Chondrocyte (in vitro differentiated cells): Measurements from ENCODE around the gene ZNF804A. TPM values are rescaled to one million over a fixed set of nuclear protein-coding genes. Genes with fewer than 3 reads are reported as not detected.

ENCODE experiments used
- DNase-seq: peaks from one replicate; pipeline ENCODE4 v3.0.0; 2021; ENCODE audit warnings: mixed read lengths, low spot score
- H3K27ac Mint-ChIP-seq: one replicate; pipeline ENCODE4 v1.8.0; 2021; ENCODE audit warnings: mild to moderate bottlenecking, moderate library complexity, mixed read lengths; ENCODE audit not compliant: unreplicated experiment
- H3K27me3 Mint-ChIP-seq: 2 replicates; pipeline ENCODE4 v1.8.0; 2021; ENCODE audit warnings: low read depth, mixed read lengths
- H3K36me3 Mint-ChIP-seq: 2 replicates; pipeline ENCODE4 v1.8.0; 2021; ENCODE audit warnings: low read depth, mixed read lengths
- H3K4me1 Mint-ChIP-seq: 2 replicates; pipeline ENCODE4 v1.8.0; 2021; ENCODE audit warnings: low read depth, mild to moderate bottlenecking, mixed read lengths
- H3K4me3 Mint-ChIP-seq: one replicate; pipeline ENCODE4 v1.8.0; 2021; ENCODE audit warnings: mild to moderate bottlenecking, moderate library complexity, mixed read lengths; ENCODE audit not compliant: unreplicated experiment
- H3K9me3 Mint-ChIP-seq: 2 replicates; pipeline ENCODE4 v1.8.0; 2021; ENCODE audit warnings: low read depth, mixed read lengths
- CTCF ChIP-seq: fragments of 200-600 bp; sonication (generic); IDR thresholded peaks from 2 replicates; pipeline ENCODE4 v1.5.0; 2021; ENCODE audit warnings: antibody characterized with exemption, mild to moderate bottlenecking, moderate library complexity
- total RNA-seq: library from RNA; stranded (reverse); gene quantifications from 3 replicates; pipeline ENCODE4 v1.2.1, GENCODE V29; 2021

The ZNF804A gene
- total RNA-seq, 1 donor from 2014 or later, result not detected

GRCh38 chr2:184920451-184920965 is 322.2 kb downstream of the ZNF804A start:
- H3K36me3 Mint-ChIP-seq, result no peaks in the 10 kb centered on the region
- H3K4me1 Mint-ChIP-seq, result no peaks in the 10 kb centered on the region
- TF ChIP-seq CTCF, result no peak
- no peak for DNase-seq
- no peak overlapping the region for H3K27ac Mint-ChIP-seq
- H3K27me3 Mint-ChIP-seq, result no peaks in the 10 kb centered on the region
- no peak overlapping the region for H3K4me3 Mint-ChIP-seq
- peaks cover 15% of the 10 kb centered on the region for H3K9me3 Mint-ChIP-seq

DNA sequence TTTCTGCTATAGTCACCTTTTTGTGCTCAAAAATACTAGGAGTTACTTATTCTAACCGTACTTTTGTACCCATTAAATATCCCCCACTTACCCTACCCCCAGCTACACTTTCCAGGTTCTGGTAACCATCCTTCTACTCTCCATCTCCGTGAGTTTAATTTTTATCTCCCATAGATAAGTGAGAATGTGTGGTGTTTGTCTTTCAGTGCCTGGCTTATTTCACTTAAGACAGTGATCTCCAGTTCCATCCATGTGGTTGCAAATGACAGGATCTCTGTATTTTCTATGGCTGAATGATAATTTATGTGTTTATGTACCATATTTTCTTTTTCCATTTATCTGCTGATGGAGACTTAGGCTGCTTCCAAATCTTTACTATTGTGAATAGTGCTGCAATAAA is 323.3 kb downstream of the ZNF804A start:
- Mint-ChIP-seq H3K4me1 (no peaks in the 10 kb centered on the region), H3K27ac (no peak overlapping the region), H3K9me3 (peaks cover 23% of the 10 kb centered on the region), H3K27me3 (no peaks in the 10 kb centered on the region), H3K36me3 (no peaks in the 10 kb centered on the region), H3K4me3 (no peak overlapping the region)
- DNase-seq, result no peak
- TF ChIP-seq CTCF, result no peak

DNA sequence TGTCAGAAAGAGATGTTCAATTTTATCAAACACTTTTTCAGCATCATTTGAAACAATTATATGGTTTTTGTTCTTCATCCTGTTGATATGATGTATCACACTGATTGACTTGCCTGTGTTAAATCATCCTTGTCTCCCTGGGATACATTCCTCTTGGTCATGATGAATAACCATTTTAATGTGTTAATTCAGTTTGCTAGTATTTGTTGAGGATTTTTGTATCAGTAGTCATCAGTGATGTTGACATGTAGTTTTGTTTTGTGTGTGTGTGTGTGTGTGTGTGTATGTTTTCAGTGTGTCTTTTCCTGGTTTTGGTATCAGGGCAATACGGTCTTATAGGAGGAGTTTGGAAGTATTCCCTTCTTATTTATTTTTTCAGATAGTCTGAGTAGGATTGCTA is 325.4 kb downstream of the ZNF804A start:
- TF ChIP-seq CTCF, result no peak
- Mint-ChIP-seq H3K4me3 (no peak overlapping the region), H3K4me1 (no peaks in the 10 kb centered on the region), H3K27ac (no peak overlapping the region), H3K9me3 (peaks cover 26% of the 10 kb centered on the region), H3K27me3 (no peaks in the 10 kb centered on the region), H3K36me3 (no peaks in the 10 kb centered on the region)
- no peak for DNase-seq

DNA sequence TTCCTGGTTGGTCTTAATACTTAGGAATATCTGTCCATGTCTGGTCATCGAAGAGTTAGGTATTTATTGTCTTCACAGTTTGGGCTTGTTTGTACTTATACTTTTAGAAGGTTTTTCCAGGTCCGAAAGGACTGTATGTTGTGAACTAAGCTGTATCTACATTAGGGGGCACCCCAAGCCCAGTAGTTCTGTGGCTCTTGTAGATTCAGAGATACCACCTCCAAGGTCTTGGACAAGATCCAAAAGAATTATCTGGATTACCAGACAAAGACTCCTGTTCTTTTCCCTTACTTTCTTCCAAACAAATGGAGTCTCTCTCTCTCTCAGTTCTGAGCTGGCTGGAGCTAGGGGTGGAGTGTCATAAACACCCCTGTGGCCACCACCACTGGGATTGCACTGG is 328.7 kb downstream of the ZNF804A start:
- H3K27ac Mint-ChIP-seq, result no peak overlapping the region
- TF ChIP-seq CTCF, result no peak
- H3K4me1 Mint-ChIP-seq, result no peaks in the 10 kb centered on the region
- DNase-seq, result no peak
- peaks cover 26% of the 10 kb centered on the region for H3K9me3 Mint-ChIP-seq
- no peaks in the 10 kb centered on the region for H3K27me3 Mint-ChIP-seq
- no peaks in the 10 kb centered on the region for H3K36me3 Mint-ChIP-seq
- H3K4me3 Mint-ChIP-seq, result no peak overlapping the region

DNA sequence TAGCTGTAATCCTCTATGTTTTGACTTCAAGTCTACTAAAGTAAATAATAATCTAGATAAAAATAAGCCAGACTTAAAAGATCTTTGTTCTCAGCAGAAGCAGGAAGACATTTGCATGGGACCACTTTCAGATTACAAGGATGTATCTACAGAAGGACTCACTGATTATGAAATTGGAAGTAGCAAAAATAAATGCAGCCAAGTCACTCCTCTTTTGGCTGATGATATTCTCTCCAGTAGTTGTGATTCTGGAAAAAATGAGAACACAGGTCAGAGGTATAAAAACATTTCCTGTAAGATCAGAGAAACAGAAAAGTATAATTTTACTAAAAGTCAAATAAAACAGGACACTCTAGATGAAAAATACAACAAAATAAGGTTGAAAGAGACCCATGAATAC is 338.4 kb downstream of the ZNF804A start:
- Mint-ChIP-seq H3K36me3 (no peaks in the 10 kb centered on the region), H3K27me3 (peaks cover 1% of the 10 kb centered on the region), H3K27ac (no peak overlapping the region), H3K9me3 (no peaks in the 10 kb centered on the region), H3K4me1 (no peaks in the 10 kb centered on the region), H3K4me3 (no peak overlapping the region)
- TF ChIP-seq CTCF, result no peak
- DNase-seq, result no peak
